ENCODE data around the gene KLHL29. TPM values are rescaled to one million over a fixed set of nuclear protein-coding genes. Genes with fewer than 3 reads are reported as not detected.

KLHL29 gene
- total and polyA plus RNA-seq, 2 experiments from 2014 or later = 1.5 to 6.5 TPM

- Mint-ChIP-seq H3K36me3 (ENCODE audit: low read depth) (no peaks in the 10 kb centered on the region), H3K27ac (no peak overlapping the region), H3K4me3 (no peak overlapping the region), H3K27me3 (ENCODE audit: insufficient read depth, low read depth, poor library complexity) (peaks cover 13% of the 10 kb centered on the region), H3K9me3 (no peaks in the 10 kb centered on the region; the same call in 1 of the 3 replicates), H3K4me1 (peaks cover 30% of the 10 kb centered on the region)
- ATAC-seq (no peak), DNase-seq (ENCODE audit: low spot score) (no peak)
- H3K79me2 ChIP-seq (replicated peaks; ENCODE audit: insufficient read depth) = no peaks in the 10 kb centered on the region
- TF ChIP-seq ZNF462 (CRISPR knock-in tag; IDR thresholded peaks at IDR 0.05) (no peak), EZH2 (IDR thresholded peaks at IDR 0.05; ENCODE audit: low read depth, unreplicated experiment) (no peak), ZNF331 (CRISPR knock-in tag; IDR thresholded peaks at IDR 0.05; ENCODE audit: low read depth) (no peak), STAT1 (IDR thresholded peaks at IDR 0.05; ENCODE audit: unreplicated experiment) (no peak), CREB1 (CRISPR knock-in tag; IDR thresholded peaks at IDR 0.05; ENCODE audit: low read depth) (no peak), CTCF (conservative IDR thresholded peaks at IDR 0.05; ENCODE audit: low read depth in 2 of 2) (no peak)
- no peaks in the 10 kb centered on the region for H3K27me3 ChIP-seq (ENCODE audit: insufficient read depth)
- no peaks in the 10 kb centered on the region for H3K9me2 ChIP-seq (ENCODE audit: insufficient read depth)
- no peak overlapping the region for H3K4me3 ChIP-seq
- H3K27ac ChIP-seq (ENCODE audit: low read depth) = no peak overlapping the region
- H3F3A ChIP-seq (replicated peaks; ENCODE audit: low read depth) = no peaks in the 10 kb centered on the region
- H3K4me1 ChIP-seq (ENCODE audit: insufficient read depth) = no peaks in the 10 kb centered on the region
- no peak overlapping the region for H3K4me2 ChIP-seq
- H2AFZ ChIP-seq = no peak overlapping the region
- H3K36me3 ChIP-seq (ENCODE audit: insufficient read depth) = no peaks in the 10 kb centered on the region
- no peaks in the 10 kb centered on the region for H4K20me1 ChIP-seq (replicated peaks; ENCODE audit: insufficient read depth)
These were observed 232.8 kb downstream of the KLHL29 start for GRCh38 chr2:23617811-23618215.
